IMR-90 (cell line): ENCODE results near the gene PPP6R3. TPM values are rescaled to one million over a fixed set of nuclear protein-coding genes. Genes with fewer than 3 reads are reported as not detected.

Experiments used
- ATAC-seq: fragments of 200-7000 bp; cut with Tn5 transposase; 2 replicates; pipeline ENCODE4 v1.9.1; 2020; ENCODE audit warnings: low read depth, mild to moderate bottlenecking, moderate library complexity
- BruUV-seq: library from RNA; stranded (reverse); fragments of 400-500 nt; replicated peaks from 2 replicates; lab custom pipeline; 2021; lab: Mats Ljungman, UMichigan
- CTCF ChIA-PET: fragments of 300-600 bp; formaldehyde crosslinking; extraction: SDS; loops from one replicate; lab custom pipeline; 2021; ENCODE audit warnings: antibody characterized with exemption; lab: Yijun Ruan, JAX
- POLR2A ChIA-PET: fragments of 300-600 bp; sonication (Branson Sonifier 250); formaldehyde crosslinking; loops from one replicate; lab custom pipeline; 2022; ENCODE audit warnings: antibody characterized with exemption; ENCODE audit not compliant: unreplicated experiment; lab: Charles Lee
- DNase-seq: peaks from one replicate; pipeline ENCODE4 v3.0.0; 2013
- H2AFZ ChIP-seq: replicated peaks from 2 replicates; pipeline ENCODE3; 2013; ENCODE audit warnings: low read length, mild to moderate bottlenecking; ENCODE audit not compliant: poor library complexity
- H2AK5ac ChIP-seq: 2 replicates; pipeline ENCODE4 v1.6.1; 2013; ENCODE audit warnings: low read depth, low read length, inconsistent platforms
- H2AK9ac ChIP-seq: replicated peaks from 2 replicates; pipeline ENCODE3; 2013; ENCODE audit warnings: mild to moderate bottlenecking, low read depth, low read length, moderate library complexity; ENCODE audit not compliant: poor library complexity
- H2BK120ac ChIP-seq: 2 replicates; pipeline ENCODE4 v1.6.1; 2013; ENCODE audit warnings: low read depth, low read length, inconsistent platforms
- H2BK15ac ChIP-seq: 3 replicates; pipeline ENCODE4 v1.6.1; 2013; ENCODE audit warnings: low read depth, low read length, inconsistent platforms
- H2BK20ac ChIP-seq: 2 replicates; pipeline ENCODE4 v1.6.1; 2013; ENCODE audit warnings: low read depth, mild to moderate bottlenecking, inconsistent platforms, low read length, moderate library complexity
- H2BK5ac ChIP-seq: 2 replicates; pipeline ENCODE4 v1.6.1; 2013; ENCODE audit warnings: mild to moderate bottlenecking, low read depth, low read length, inconsistent platforms; ENCODE audit not compliant: poor library complexity, severe bottlenecking
- H3K14ac ChIP-seq: replicated peaks from 2 replicates; pipeline ENCODE4 v1.6.1; 2013; ENCODE audit warnings: low read depth, low read length, inconsistent platforms
- H3K18ac ChIP-seq: 2 replicates; pipeline ENCODE4 v1.6.1; 2013; ENCODE audit warnings: low read depth, low read length, control low read depth
- H3K23ac ChIP-seq: 2 replicates; pipeline ENCODE4 v1.6.1; 2013; ENCODE audit warnings: low read depth, low read length, inconsistent platforms
- H3K27ac ChIP-seq: 2 replicates; pipeline ENCODE4 v1.5.1; 2013; ENCODE audit warnings: mild to moderate bottlenecking, control low read depth, low read length; ENCODE audit not compliant: insufficient read depth
- H3K27me3 ChIP-seq: 2 replicates; pipeline ENCODE4 v1.6.1; 2013; ENCODE audit warnings: low read length; ENCODE audit not compliant: control insufficient read depth, insufficient read depth
- H3K36me3 ChIP-seq: 2 replicates; pipeline ENCODE4 v1.6.1; 2013; ENCODE audit warnings: low read length, mixed read lengths; ENCODE audit not compliant: control insufficient read depth, insufficient read depth
- H3K4ac ChIP-seq: 2 replicates; pipeline ENCODE4 v1.6.1; 2013; ENCODE audit warnings: low read depth, low read length, inconsistent platforms
- H3K4me1 ChIP-seq: 2 replicates; pipeline ENCODE4 v1.6.1; 2013; ENCODE audit warnings: low read length, mixed read lengths; ENCODE audit not compliant: control insufficient read depth, insufficient read depth
- H3K4me2 ChIP-seq: 2 replicates; pipeline ENCODE4 v1.6.1; 2013; ENCODE audit warnings: low read depth, mild to moderate bottlenecking, control low read depth, low read length, moderate library complexity
- H3K4me3 ChIP-seq: 2 replicates; pipeline ENCODE4 v1.5.1; 2013; ENCODE audit warnings: low read depth, mild to moderate bottlenecking, control low read depth, low read length, moderate library complexity; ENCODE audit not compliant: insufficient read depth
- H3K56ac ChIP-seq: 2 replicates; pipeline ENCODE4 v1.6.1; 2013; ENCODE audit warnings: low read length, inconsistent platforms; ENCODE audit not compliant: insufficient read depth; ENCODE audit errors: extremely low read depth
- H3K79me1 ChIP-seq, 2 experiments: 2 replicates each; pipeline ENCODE4 v1.6.1; 2013; ENCODE audit warnings: low read length in 2 of 2, inconsistent platforms in 1 of 2, low read depth in 1 of 2
- H3K9ac ChIP-seq: 2 replicates; pipeline ENCODE4 v1.6.1; 2013; ENCODE audit warnings: low read depth, low read length, control low read depth
- H3K9me1 ChIP-seq: 2 replicates; pipeline ENCODE4 v1.6.1; 2013; ENCODE audit warnings: low read length, inconsistent platforms; ENCODE audit not compliant: insufficient read depth
- H3K9me3 ChIP-seq: 2 replicates; pipeline ENCODE4 v1.6.1; 2013; ENCODE audit warnings: low read length; ENCODE audit not compliant: control insufficient read depth, insufficient read depth
- H4K20me1 ChIP-seq: 2 replicates; pipeline ENCODE4 v1.6.1; 2013; ENCODE audit warnings: low read length, inconsistent platforms; ENCODE audit not compliant: insufficient read depth
- H4K5ac ChIP-seq: 2 replicates; pipeline ENCODE4 v1.6.1; 2013; ENCODE audit warnings: mild to moderate bottlenecking, low read depth, low read length, control low read depth
- H4K8ac ChIP-seq, 2 experiments: 2 replicates each; pipeline ENCODE4 v1.6.1; 2013; ENCODE audit warnings: low read depth in 2 of 2, low read length in 2 of 2, control low read depth in 1 of 2, inconsistent platforms in 1 of 2
- H4K91ac ChIP-seq: 2 replicates; pipeline ENCODE4 v1.6.1; 2013; ENCODE audit warnings: low read depth, low read length, inconsistent platforms; ENCODE audit not compliant: insufficient read depth
- BHLHE40 ChIP-seq: fragments of 150-350 bp; IDR thresholded peaks from 2 replicates; pipeline ENCODE4 v1.6.1; 2016; ENCODE audit warnings: mild to moderate bottlenecking, low read depth, low read length
- CEBPB ChIP-seq: IDR thresholded peaks from 2 replicates; pipeline ENCODE4 v1.6.1; 2012; ENCODE audit warnings: low read depth, low read length, improper control_type of control experiment
- CHD1 ChIP-seq: IDR thresholded peaks from 2 replicates; pipeline ENCODE4 v1.6.1; 2012; ENCODE audit warnings: low read depth, low read length, improper control_type of control experiment
- CTCF ChIP-seq: conservative IDR thresholded peaks from 2 replicates; pipeline ENCODE4 v1.5.1; 2012; ENCODE audit warnings: mild to moderate bottlenecking, low read depth, low read length, improper control_type of control experiment
- ELK1 ChIP-seq: fragments of 150-350 bp; IDR thresholded peaks from 2 replicates; pipeline ENCODE4 v1.6.1; 2016; ENCODE audit warnings: low read depth, mild to moderate bottlenecking, low read length, moderate library complexity, borderline replicate concordance
- FOS ChIP-seq: fragments of 150-350 bp; IDR thresholded peaks from 2 replicates; pipeline ENCODE4 v1.6.1; 2016; ENCODE audit warnings: low read depth, low read length
- MAZ ChIP-seq: IDR thresholded peaks from 2 replicates; pipeline ENCODE4 v1.6.1; 2012; ENCODE audit warnings: low read depth, mild to moderate bottlenecking, low read length, improper control_type of control experiment, moderate library complexity, borderline replicate concordance
- MXI1 ChIP-seq: IDR thresholded peaks from 2 replicates; pipeline ENCODE4 v1.6.1; 2012; ENCODE audit warnings: low read depth, mild to moderate bottlenecking, low read length, moderate library complexity, borderline replicate concordance
- NFE2L2 ChIP-seq: fragments of 150-350 bp; IDR thresholded peaks from 2 replicates; pipeline ENCODE4 v1.6.1; 2016; ENCODE audit warnings: low read depth, mild to moderate bottlenecking, low read length
- POLR2A ChIP-seq: IDR thresholded peaks from 2 replicates; pipeline ENCODE4 v1.6.1; 2012; ENCODE audit warnings: mild to moderate bottlenecking, low read depth, low read length
- RAD21 ChIP-seq: IDR thresholded peaks from 2 replicates; pipeline ENCODE4 v1.6.1; 2012; ENCODE audit warnings: low read length, improper control_type of control experiment
- RCOR1 ChIP-seq: IDR thresholded peaks from 2 replicates; pipeline ENCODE4 v1.6.1; 2012; ENCODE audit warnings: mild to moderate bottlenecking, low read length, improper control_type of control experiment; ENCODE audit not compliant: insufficient replicate concordance
- RFX5 ChIP-seq: IDR thresholded peaks from 2 replicates; pipeline ENCODE4 v1.8.0; 2012; ENCODE audit warnings: low read depth, mild to moderate bottlenecking, low read length, moderate library complexity
- SMC3 ChIP-seq: fragments of 150-350 bp; IDR thresholded peaks from 2 replicates; pipeline ENCODE4 v1.6.1; 2016; ENCODE audit warnings: low read depth, mild to moderate bottlenecking, antibody characterized with exemption, low read length, moderate library complexity
- USF2 ChIP-seq: fragments of 150-350 bp; IDR thresholded peaks from 2 replicates; pipeline ENCODE4 v1.6.1; 2017; ENCODE audit warnings: mild to moderate bottlenecking, antibody characterized with exemption, low read length, low read depth
- WGBS, 2 experiments: methylation state at CpG; one replicate each; pipeline versions ENCODE4 v1.1.5 to v1.1.7; 2013; ENCODE audit warnings: missing lambda C conversion rate in 2 of 2; ENCODE audit not compliant: insufficient read length in 1 of 2; ENCODE audit errors: extremely low coverage in 2 of 2; 5-methylcytosine and 5-hydroxymethylcytosine counted together
- dilution Hi-C: fragments of 300-500 bp; cut with HindIII; formaldehyde crosslinking; loops from one replicate; pipeline ENCODE4 v1.14.3; 2018; ENCODE audit warnings: low sequenced_read_pairs; ENCODE audit not compliant: unreplicated experiment
- in situ Hi-C: fragments of 300-500 bp; cut with MboI; formaldehyde crosslinking; loops from 3 replicates; pipeline ENCODE4 v1.14.3; 2019; ENCODE audit warnings: low sequenced_read_pairs, inconsistent platforms, mixed read lengths
- intact Hi-C: fragments of 100-400 bp; cut with micrococcal nuclease; formaldehyde crosslinking; loops from 2 replicates; pipeline ENCODE4 v1.10.0; 2022
- polyA plus RNA-seq, 3 experiments: library from polyadenylated mRNA; depleted of rRNA; stranded (reverse); fragments of >200 nt; gene quantifications; 2 replicates each; pipeline ENCODE4 v1.2.3, GENCODE V29; 2012; ENCODE audit warnings: low replicate concordance in 1 of 3
- total RNA-seq: library from RNA; depleted of rRNA; stranded (reverse); fragments of >200 nt; gene quantifications from 2 replicates; pipeline ENCODE4 v1.2.3, GENCODE V29; 2012

Gene PPP6R3
- total and polyA plus RNA-seq, 2 of the 4 experiments (the other 2 are of a cell fraction) = 29.0 to 123 TPM

- Histone ChIP-seq H3K79me1 (0 out of 4 replicates have a peak, but pooled peaks cover 0 to 2% of the 10 kb centered on the region in 2 experiments), H2BK20ac (no peak overlapping the region), H3K4ac (no peak overlapping the region), H3K56ac (no peak overlapping the region), H3K4me1 (peaks cover 10% of the 10 kb centered on the region), H3K18ac (no peak overlapping the region), H4K5ac (no peak overlapping the region), H3K27ac (no peak overlapping the region), H3K4me2 (no peak overlapping the region), H2AK5ac (no peak overlapping the region), H2BK5ac (no peak overlapping the region), H2AFZ (no peak overlapping the region), H2AK9ac (no peak overlapping the region), H4K20me1 (0 out of 2 replicates have a peak, but pooled peaks cover 2% of the 10 kb centered on the region), H3K36me3 (peaks cover 17% of the 10 kb centered on the region), H3K23ac (no peak overlapping the region), H2BK15ac (no peak overlapping the region), H2BK120ac (no peak overlapping the region), H3K9ac (no peak overlapping the region), H3K9me3 (no peaks in the 10 kb centered on the region), H4K91ac (no peak overlapping the region), H3K14ac (no peak overlapping the region), H3K9me1 (0 out of 2 replicates have a peak, but pooled peaks cover 12% of the 10 kb centered on the region), H3K27me3 (no peaks in the 10 kb centered on the region), H3K4me3 (no peak overlapping the region), H4K8ac (no peak overlapping the region)
- dilution Hi-C loops (no loop called here), in situ Hi-C loops (no loop called here), intact Hi-C loops (loop anchor here (2.0 to 5.0 kb wide), 2 partner anchors 134 to 189 kb away; partner anchors contain the start of gene LRP5)
- ChIA-PET CTCF (no interaction called here), POLR2A (no interaction called here)
- DNase-seq (no peak), ATAC-seq (no peak)
- 100% methylated on average over 1 of the region's 18 CpGs; no CpG with 5 or more reads in 1 of the 2 experiments for WGBS, 2 experiments
- BruUV-seq = no TSS peak
- TF ChIP-seq CEBPB (no peak), RCOR1 (no peak), RAD21 (no peak), ELK1 (no peak), CHD1 (no peak), BHLHE40 (no peak), USF2 (no peak), SMC3 (no peak), CTCF (no peak), NFE2L2 (no peak), FOS (no peak), MAZ (no peak), MXI1 (no peak), POLR2A (no peak), RFX5 (no peak)
These were observed 14.4 kb upstream of the PPP6R3 start for GRCh38 chr11:68446046-68446725.
